ENCODE measurements around the gene HEPN1.

DNA sequence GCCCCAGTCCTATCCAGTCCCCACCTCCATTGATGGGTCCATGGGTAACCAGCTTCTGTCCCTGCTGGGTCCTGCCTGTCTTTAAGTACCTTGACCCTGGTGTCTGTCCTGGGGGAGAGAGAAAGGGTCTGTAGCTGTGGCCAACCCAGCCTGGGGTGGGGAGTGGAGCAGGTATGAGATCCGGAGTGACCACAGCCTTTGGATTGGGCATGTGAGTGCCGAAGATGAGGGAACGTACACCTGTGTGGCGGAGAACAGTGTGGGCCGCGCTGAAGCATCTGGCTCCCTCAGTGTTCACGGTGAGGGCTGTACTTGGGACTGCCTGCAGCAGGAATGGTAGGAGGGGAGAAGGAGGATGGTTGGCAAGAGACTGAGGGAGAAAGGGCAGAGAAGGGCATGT, 48.6 kb upstream of the HEPN1 start:
- TF ChIP-seq, protein P1, sequence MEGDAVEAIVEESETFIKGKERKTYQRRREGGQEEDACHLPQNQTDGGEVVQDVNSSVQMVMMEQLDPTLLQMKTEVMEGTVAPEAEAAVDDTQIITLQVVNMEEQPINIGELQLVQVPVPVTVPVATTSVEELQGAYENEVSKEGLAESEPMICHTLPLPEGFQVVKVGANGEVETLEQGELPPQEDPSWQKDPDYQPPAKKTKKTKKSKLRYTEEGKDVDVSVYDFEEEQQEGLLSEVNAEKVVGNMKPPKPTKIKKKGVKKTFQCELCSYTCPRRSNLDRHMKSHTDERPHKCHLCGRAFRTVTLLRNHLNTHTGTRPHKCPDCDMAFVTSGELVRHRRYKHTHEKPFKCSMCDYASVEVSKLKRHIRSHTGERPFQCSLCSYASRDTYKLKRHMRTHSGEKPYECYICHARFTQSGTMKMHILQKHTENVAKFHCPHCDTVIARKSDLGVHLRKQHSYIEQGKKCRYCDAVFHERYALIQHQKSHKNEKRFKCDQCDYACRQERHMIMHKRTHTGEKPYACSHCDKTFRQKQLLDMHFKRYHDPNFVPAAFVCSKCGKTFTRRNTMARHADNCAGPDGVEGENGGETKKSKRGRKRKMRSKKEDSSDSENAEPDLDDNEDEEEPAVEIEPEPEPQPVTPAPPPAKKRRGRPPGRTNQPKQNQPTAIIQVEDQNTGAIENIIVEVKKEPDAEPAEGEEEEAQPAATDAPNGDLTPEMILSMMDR (IDR thresholded peaks at IDR 0.05): no peak
- no peak for TF ChIP-seq EZH2phosphoT487 (IDR thresholded peaks at IDR 0.05)

All from neural progenitor cell (in vitro differentiated cells).